K562 (cell line): ENCODE measurements around the gene SLC36A3. TPM values are rescaled to one million over a fixed set of nuclear protein-coding genes. Genes with fewer than 3 reads are reported as not detected.

Source experiments
- ATAC-seq: fragments of 200-7000 bp; cut with Tn5 transposase; 3 replicates; pipeline ENCODE4 v1.9.1; 2020; ENCODE audit warnings: moderate library complexity
- BruUV-seq: library from RNA; stranded (reverse); fragments of 400-500 nt; replicated peaks from 2 replicates; lab custom pipeline; 2021; lab: Mats Ljungman, UMichigan
- CTCF ChIA-PET: fragments of 300-600 bp; formaldehyde crosslinking; extraction: SDS; loops from one replicate; lab custom pipeline; 2021; ENCODE audit warnings: low intra/inter-chr PET ratio; lab: Yijun Ruan, JAX
- POLR2A ChIA-PET: fragments of 300-600, 350-650 bp; sonication (Branson Sonifier 250); formaldehyde crosslinking; extraction: SDS; loops from one replicate; lab custom pipeline; 2021; ENCODE audit warnings: antibody characterized with exemption, inconsistent platforms; lab: Yijun Ruan, JAX
- DNase-seq, 4 experiments: peaks; one replicate each; pipeline versions ENCODE4 v3.0.0 to v3.0.0-alpha.2; 2011 to 2018; ENCODE audit warnings: low spot score in 3 of 4, mixed read lengths in 3 of 4; ENCODE audit errors: extremely low read depth in 1 of 4
- FAIRE-seq: peaks from 2 replicates; lab custom pipeline; 2011; peaks lifted over from hg19 to GRCh38; lab: Jason Lieb, UNC
- H2AFZ ChIP-seq: 2 replicates; pipeline ENCODE4 v1.6.0; 2011; ENCODE audit warnings: low read depth, low read length, control low read depth, inconsistent platforms
- H3K27ac ChIP-seq: fragments of 200-600 bp; 3 replicates; pipeline ENCODE4 v1.8.0; 2011; ENCODE audit warnings: low read depth, mild to moderate bottlenecking, control low read depth, inconsistent platforms, low read length, moderate library complexity, mixed read lengths; ENCODE audit errors: extremely low read depth
- H3K27me3 ChIP-seq, 2 experiments: fragments of 300-600 bp in 1 of 2; 2 replicates in 1 of 2; 3 replicates in 1 of 2; pipeline versions ENCODE4 v1.6.0 to v1.8.0; 2011; ENCODE audit warnings: inconsistent platforms in 2 of 2, low read length in 2 of 2, mild to moderate bottlenecking in 1 of 2, mixed read lengths in 1 of 2, moderate library complexity in 1 of 2; ENCODE audit not compliant: control insufficient read depth in 2 of 2, insufficient read depth in 2 of 2
- H3K36me3 ChIP-seq: fragments of 300-600 bp; 3 replicates; pipeline ENCODE4 v1.8.0; 2011; ENCODE audit warnings: mild to moderate bottlenecking, low read length, inconsistent platforms; ENCODE audit not compliant: control insufficient read depth, insufficient read depth
- H3K4me1 ChIP-seq, 2 experiments: fragments of 200-600 bp in 1 of 2; replicated peaks in 1 of 2; 2 replicates in 1 of 2; 3 replicates in 1 of 2; pipeline versions ENCODE4 v1.5.1 to v1.8.0; 2011; ENCODE audit warnings: inconsistent platforms in 2 of 2, low read length in 2 of 2, mild to moderate bottlenecking in 1 of 2, mixed read lengths in 1 of 2, moderate library complexity in 1 of 2; ENCODE audit not compliant: control insufficient read depth in 2 of 2, insufficient read depth in 2 of 2
- H3K4me2 ChIP-seq: 2 replicates; pipeline ENCODE4 v1.6.1; 2011; ENCODE audit warnings: low read length, control low read depth, inconsistent platforms, mixed read lengths; ENCODE audit not compliant: insufficient read depth
- H3K4me3 ChIP-seq: fragments of 200-600 bp; sonication (generic), shearing (Covaris generic); 2 replicates; pipeline ENCODE4 v1.5.1; 2016; ENCODE audit warnings: control low read depth, inconsistent platforms
- H3K79me2 ChIP-seq: fragments of 200-600 bp; 3 replicates; pipeline ENCODE4 v1.8.0; 2011; ENCODE audit warnings: low read length, inconsistent platforms; ENCODE audit not compliant: control insufficient read depth, insufficient read depth
- H3K9ac ChIP-seq, 2 experiments: 2 replicates each; pipeline versions ENCODE4 v1.6.0 to v1.6.1; 2011; ENCODE audit warnings: low read depth in 2 of 2, low read length in 2 of 2, control low read depth in 1 of 2, inconsistent platforms in 1 of 2, mild to moderate bottlenecking in 1 of 2, mixed read lengths in 1 of 2; ENCODE audit not compliant: insufficient read depth in 1 of 2
- H3K9me1 ChIP-seq: one replicate; pipeline ENCODE4 v1.6.0; 2011; ENCODE audit warnings: inconsistent platforms, mild to moderate bottlenecking, low read length, moderate library complexity; ENCODE audit not compliant: control insufficient read depth, insufficient read depth
- H3K9me3 ChIP-seq: replicated peaks from 2 replicates; pipeline ENCODE4 v1.5.1; 2011; ENCODE audit warnings: low read depth, low read length, inconsistent platforms; ENCODE audit not compliant: control insufficient read depth, insufficient read depth
- H4K20me1 ChIP-seq: replicated peaks from 2 replicates; pipeline ENCODE4 v1.6.1; 2011; ENCODE audit warnings: low read length, inconsistent platforms, mixed read lengths; ENCODE audit not compliant: control insufficient read depth, insufficient read depth
- CHD1 ChIP-seq: fragments of 200-600 bp; sonication (generic); IDR thresholded peaks from one replicate; pipeline ENCODE4 v1.6.1; 2012; ENCODE audit warnings: mild to moderate bottlenecking, moderate library complexity, low read length, inconsistent platforms
- HDAC8 ChIP-seq: fragments of 450-650 bp; IDR thresholded peaks from 2 replicates; pipeline ENCODE4 v1.6.1; 2016; ENCODE audit warnings: mild to moderate bottlenecking, missing genetic modification characterization, moderate library complexity, missing compliant biosample characterization
- HNRNPH1 ChIP-seq: fragments of 200-400 bp; formaldehyde crosslinking; optimal IDR thresholded peaks from 2 replicates; pipeline ENCODE3; 2017; ENCODE audit warnings: low read depth, mild to moderate bottlenecking, low read length, moderate library complexity
- RREB1 ChIP-seq: fragments of 250-450 bp; sonication (Bioruptor Pico); IDR thresholded peaks from 2 replicates; pipeline ENCODE4 v1.4.0; 2020
- SRSF1 ChIP-seq: fragments of 200-400 bp; formaldehyde crosslinking; IDR thresholded peaks from 2 replicates; pipeline ENCODE4 v1.6.1; 2017; ENCODE audit warnings: mild to moderate bottlenecking, low read depth, low read length, moderate library complexity
- STAG1 ChIP-seq: sonication (generic); formaldehyde crosslinking; IDR thresholded peaks from 2 replicates; pipeline ENCODE4 v1.5.0; 2020; ENCODE audit warnings: missing genetic modification reagents, borderline replicate concordance
- ZNF23 ChIP-seq: fragments of 250-450 bp; sonication (Bioruptor Pico); IDR thresholded peaks from 2 replicates; pipeline ENCODE4 v1.4.0; 2020; ENCODE audit warnings: mild to moderate bottlenecking
- ZNF695 ChIP-seq: fragments of 450-650 bp; formaldehyde crosslinking; IDR thresholded peaks from 2 replicates; pipeline ENCODE4 v1.4.0; 2020; ENCODE audit warnings: mild to moderate bottlenecking, moderate library complexity
- in situ Hi-C: fragments of 300-500 bp; cut with MboI; formaldehyde crosslinking; loops from 4 replicates; pipeline ENCODE4 v1.15.0; 2018; ENCODE audit warnings: inconsistent platforms, mixed read lengths
- intact Hi-C: fragments of 100-400 bp; cut with micrococcal nuclease; formaldehyde crosslinking; loops from 2 replicates; pipeline ENCODE4 v1.14.2; 2022
- polyA plus RNA-seq, 8 experiments: library from polyadenylated mRNA; depleted of rRNA in 4 of 8; stranded (reverse) in 5 of 8; unstranded in 3 of 8; fragments of >200 nt; fragmentation: Nextera tagmentation in 2 of 8; fragmentation: Illumina TruSeq in 1 of 8; extraction: Ambion mirVana in 2 of 8; extraction: Trizol in 1 of 8; gene quantifications; 2 replicates each; pipeline versions ENCODE4 v1.2.1 to v1.2.3, GENCODE V29; 2011 to 2014; ENCODE audit warnings: inconsistent platforms in 1 of 8, missing spikeins in 1 of 8
- total RNA-seq, 7 experiments: library from RNA; depleted of rRNA in 6 of 7; stranded (reverse); fragments of >200 nt in 6 of 7; fragmentation: Illumina TruSeq in 2 of 7; extraction: Trizol in 2 of 7; gene quantifications; 2 replicates each; pipeline versions ENCODE4 v1.2.1 to v1.2.3, GENCODE V29; 2011 to 2021; ENCODE audit warnings: low replicate concordance in 1 of 7
- TF ChIP-seq, protein P1 (sequence below): fragments of 250-450 bp; sonication (Bioruptor Pico); IDR thresholded peaks from 2 replicates; pipeline ENCODE4 v1.8.0; 2022; ENCODE audit warnings: moderate library complexity, mild to moderate bottlenecking, inconsistent platforms

SLC36A3 gene
- total and polyA plus RNA-seq, 9 of the 15 experiments (the other 6 are each of a cell fraction or from before 2014, with no cell fraction given) = not detected

DNA sequence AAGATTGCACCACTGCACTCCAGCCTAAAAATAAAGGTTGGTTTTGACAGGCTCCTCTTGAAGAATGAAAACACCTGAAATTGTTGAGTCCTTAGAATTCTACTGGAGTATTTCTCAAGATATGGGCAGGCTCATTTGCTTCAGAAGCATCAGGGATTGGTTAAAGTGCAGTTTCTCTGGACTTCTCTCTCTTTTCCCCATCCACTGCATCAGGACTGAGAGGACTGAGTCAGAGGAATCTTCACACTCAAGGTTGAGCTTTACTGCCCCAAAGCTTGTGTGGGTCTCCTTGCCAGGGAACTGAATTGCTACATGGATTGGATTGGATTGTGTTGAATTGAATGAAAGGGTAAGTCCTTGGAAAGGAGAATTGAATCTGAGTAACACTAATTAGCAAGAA, 72.2 kb downstream of the SLC36A3 start:
- no peaks in the 10 kb centered on the region for H3K9me3 ChIP-seq
- ChIA-PET POLR2A (interaction anchor here (0.9 kb wide), 1 partner anchor 10 kb away, joined by 3 read pairs; no protein-coding TSS in a partner anchor), CTCF (no interaction called here)
- BruUV-seq = no TSS peak
- no peak overlapping the region for H3K4me2 ChIP-seq
- in situ Hi-C loops = no loop called here
- no peak overlapping the region for H3K9ac ChIP-seq
- no peak overlapping the region for H3K4me3 ChIP-seq
- H3K9me1 ChIP-seq = no peaks in the 10 kb centered on the region
- H3K4me1 ChIP-seq = no peaks in the 10 kb centered on the region; a peak in 1 of 5 replicates
- H4K20me1 ChIP-seq = no peaks in the 10 kb centered on the region
- DNase-seq (no peak), ATAC-seq (no peak), FAIRE-seq (no peak)
- H3K79me2 ChIP-seq = no peaks in the 10 kb centered on the region
- H3K36me3 ChIP-seq = no peaks in the 10 kb centered on the region
- H3K27ac ChIP-seq = no peak overlapping the region
- no peak overlapping the region for H2AFZ ChIP-seq
- intact Hi-C loops = no loop called here
- H3K27me3 ChIP-seq = peaks cover 5 to 25% of the 10 kb centered on the region in 2 experiments
- TF ChIP-seq RREB1 (CRISPR knock-in tag) (no peak), HDAC8 (tag) (no peak), HNRNPH1 (no peak), ZNF23 (CRISPR knock-in tag) (no peak), CHD1 (no peak), SRSF1 (no peak), ZNF695 (no peak), STAG1 (CRISPR knock-in tag) (no peak)
- TF ChIP-seq, protein P1, sequence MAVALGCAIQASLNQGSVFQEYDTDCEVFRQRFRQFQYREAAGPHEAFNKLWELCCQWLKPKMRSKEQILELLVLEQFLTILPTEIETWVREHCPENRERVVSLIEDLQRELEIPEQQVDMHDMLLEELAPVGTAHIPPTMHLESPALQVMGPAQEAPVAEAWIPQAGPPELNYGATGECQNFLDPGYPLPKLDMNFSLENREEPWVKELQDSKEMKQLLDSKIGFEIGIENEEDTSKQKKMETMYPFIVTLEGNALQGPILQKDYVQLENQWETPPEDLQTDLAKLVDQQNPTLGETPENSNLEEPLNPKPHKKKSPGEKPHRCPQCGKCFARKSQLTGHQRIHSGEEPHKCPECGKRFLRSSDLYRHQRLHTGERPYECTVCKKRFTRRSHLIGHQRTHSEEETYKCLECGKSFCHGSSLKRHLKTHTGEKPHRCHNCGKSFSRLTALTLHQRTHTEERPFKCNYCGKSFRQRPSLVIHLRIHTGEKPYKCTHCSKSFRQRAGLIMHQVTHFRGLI = no peak
